Smooth muscle cell (in vitro differentiated cells): ENCODE results near the gene PADI1. TPM values are rescaled to one million over a fixed set of nuclear protein-coding genes. Genes with fewer than 3 reads are reported as not detected.

Experiments used
- DNase-seq: peaks from one replicate; lab custom pipeline; 2025; ENCODE audit not compliant: unreplicated experiment; lab: John Stamatoyannopoulos, UW
- H2AFZ ChIP-seq: fragments of 200-600 bp; sonication (generic); 2 replicates; pipeline ENCODE4 v1.6.0; 2016; ENCODE audit warnings: antibody characterized with exemption, low read depth, mild to moderate bottlenecking
- H3F3A ChIP-seq: fragments of 200-600 bp; sonication (generic); 2 replicates; pipeline ENCODE4 v1.6.0; 2017; ENCODE audit warnings: antibody characterized with exemption, low read depth
- H3K27ac ChIP-seq: fragments of 200-600 bp; sonication (generic); 2 replicates; pipeline ENCODE4 v1.5.1; 2016; ENCODE audit warnings: low read depth, mild to moderate bottlenecking
- H3K27me3 ChIP-seq: fragments of 200-600 bp; sonication (generic); 2 replicates; pipeline ENCODE4 v1.6.1; 2016; ENCODE audit warnings: low read depth, mild to moderate bottlenecking
- H3K36me3 ChIP-seq: fragments of 200-600 bp; sonication (generic); 2 replicates; pipeline ENCODE4 v1.5.1; 2016; ENCODE audit warnings: low read depth
- H3K4me1 ChIP-seq: fragments of 200-600 bp; sonication (generic); 2 replicates; pipeline ENCODE4 v1.5.1; 2016; ENCODE audit warnings: low read depth
- H3K4me2 ChIP-seq: fragments of 200-600 bp; sonication (generic); 2 replicates; pipeline ENCODE4 v1.6.0; 2016; ENCODE audit warnings: mild to moderate bottlenecking
- H3K4me3 ChIP-seq: fragments of 200-600 bp; sonication (generic); 2 replicates; pipeline ENCODE4 v1.5.1; 2016; ENCODE audit warnings: mild to moderate bottlenecking
- H3K79me2 ChIP-seq: fragments of 200-600 bp; sonication (generic); 2 replicates; pipeline ENCODE4 v1.6.0; 2016; ENCODE audit warnings: low read depth, mild to moderate bottlenecking
- H3K9ac ChIP-seq: fragments of 200-600 bp; sonication (generic); 2 replicates; pipeline ENCODE4 v1.6.0; 2016; ENCODE audit warnings: low read depth
- H3K9me3 ChIP-seq: fragments of 200-600 bp; sonication (generic); replicated peaks from 2 replicates; pipeline ENCODE4 v1.5.1; 2016; ENCODE audit warnings: low read depth
- H4K20me1 ChIP-seq: fragments of 200-600 bp; sonication (generic); 2 replicates; pipeline ENCODE4 v1.6.0; 2016; ENCODE audit warnings: low read depth
- CTCF ChIP-seq: fragments of 200-600 bp; sonication (generic); IDR thresholded peaks from 2 replicates; pipeline ENCODE4 v1.5.1; 2017; ENCODE audit warnings: borderline replicate concordance, mild to moderate bottlenecking, antibody characterized with exemption; ENCODE audit not compliant: insufficient read depth, poor library complexity, severe bottlenecking
- WGBS: methylation state at CpG from one replicate; pipeline ENCODE4 v1.1.7; 2016; ENCODE audit warnings: low lambda C conversion rate; 5-methylcytosine and 5-hydroxymethylcytosine counted together
- polyA plus RNA-seq: library from polyadenylated mRNA; unstranded; fragments of >200 nt; fragmentation: Nextera tagmentation; extraction: Ambion mirVana; gene quantifications from 2 replicates; pipeline ENCODE4 v1.2.1, GENCODE V29; 2016
- total RNA-seq: library from RNA; depleted of rRNA; stranded (reverse); fragments of >200 nt; gene quantifications from 2 replicates; pipeline ENCODE4 v1.2.3, GENCODE V29; 2014

Gene PADI1
- total and polyA plus RNA-seq, 2 experiments from 2014 or later = 1.7 TPM; not detected in 1

GRCh38 chr1:17233675-17234320 lies 28.9 kb downstream of the PADI1 start:
- no peak for TF ChIP-seq CTCF
- Histone ChIP-seq H3K27ac (peak overlapping the region; percentile 78), H4K20me1 (no peaks in the 10 kb centered on the region), H3K36me3 (no peaks in the 10 kb centered on the region), H3K9ac (peak overlapping the region; percentile 55), H3K4me2 (peak overlapping the region; percentile 13), H3F3A (peaks cover 8% of the 10 kb centered on the region), H3K79me2 (no peaks in the 10 kb centered on the region), H3K4me1 (no peaks in the 10 kb centered on the region), H2AFZ (no peak overlapping the region), H3K27me3 (no peaks in the 10 kb centered on the region), H3K9me3 (no peaks in the 10 kb centered on the region), H3K4me3 (no peak overlapping the region)
- 13% methylated on average over 6 of the region's 6 CpGs for WGBS
- DNase-seq = no peak

- DNase-seq = no peak
- Histone ChIP-seq H4K20me1 (no peaks in the 10 kb centered on the region), H3K9ac (no peak overlapping the region), H3K4me1 (no peaks in the 10 kb centered on the region), H3K27me3 (no peaks in the 10 kb centered on the region), H3K4me2 (peak overlapping the region; percentile 13), H3K27ac (peak overlapping the region; percentile 78), H3K79me2 (no peaks in the 10 kb centered on the region), H3F3A (peaks cover 8% of the 10 kb centered on the region), H2AFZ (no peak overlapping the region), H3K36me3 (no peaks in the 10 kb centered on the region), H3K4me3 (no peak overlapping the region), H3K9me3 (no peaks in the 10 kb centered on the region)
- 100% methylated on average over 1 of the region's 1 CpG for WGBS
- TF ChIP-seq CTCF = no peak
Observed at GRCh38 chr1:17234405-17234804, 29.5 kb downstream of the PADI1 start.

- H3F3A ChIP-seq = peaks cover 8% of the 10 kb centered on the region
- H2AFZ ChIP-seq = no peak overlapping the region
- DNase-seq = no peak
- no peak for TF ChIP-seq CTCF
- H3K79me2 ChIP-seq = no peaks in the 10 kb centered on the region
- 94% methylated on average over 9 of the region's 9 CpGs for WGBS
- H3K4me3 ChIP-seq = no peak overlapping the region
- no peak overlapping the region for H3K9ac ChIP-seq
- H3K4me1 ChIP-seq = peaks cover 2% of the 10 kb centered on the region
- H3K36me3 ChIP-seq = no peaks in the 10 kb centered on the region
- no peaks in the 10 kb centered on the region for H3K9me3 ChIP-seq
- no peak overlapping the region for H3K4me2 ChIP-seq
- no peaks in the 10 kb centered on the region for H3K27me3 ChIP-seq
- no peak overlapping the region for H3K27ac ChIP-seq
- H4K20me1 ChIP-seq = no peaks in the 10 kb centered on the region
Observed at GRCh38 chr1:17235135-17235885, 30.4 kb downstream of the PADI1 start.
